Endothelial cell of umbilical vein (primary cell): Measurements from ENCODE around the gene GSTO2.

Source experiments
- CTCF ChIP-seq, 2 donors: IDR thresholded peaks; 1 replicate in 1 of 2; 2 replicates in 1 of 2; pipeline ENCODE4 v1.5.1; 2011; ENCODE audit warnings: low read length in 2 of 2, mild to moderate bottlenecking in 2 of 2, moderate library complexity in 2 of 2, control low read depth in 1 of 2, inconsistent platforms in 1 of 2, low read depth in 1 of 2; ENCODE audit not compliant: insufficient read depth in 1 of 2; ENCODE audit errors: extremely low read depth in 1 of 2
- EZH2 ChIP-seq: IDR thresholded peaks from 2 replicates; pipeline ENCODE4 v1.6.1; 2012; ENCODE audit warnings: borderline replicate concordance, low read depth, mild to moderate bottlenecking, moderate library complexity, low read length, inconsistent platforms; ENCODE audit not compliant: severe bottlenecking
- FOS ChIP-seq: IDR thresholded peaks from 2 replicates; pipeline ENCODE4 v1.6.1; 2011; ENCODE audit warnings: mild to moderate bottlenecking, low read length, moderate library complexity, borderline replicate concordance; ENCODE audit not compliant: insufficient read depth
- GATA2 ChIP-seq: IDR thresholded peaks from 2 replicates; pipeline ENCODE4 v1.7.0; 2011; ENCODE audit warnings: low read depth, mild to moderate bottlenecking, moderate library complexity, mixed read lengths, low read length; ENCODE audit not compliant: insufficient read length, insufficient read depth
- JUN ChIP-seq: IDR thresholded peaks from 2 replicates; pipeline ENCODE4 v1.6.1; 2011; ENCODE audit warnings: borderline replicate concordance, low read depth; ENCODE audit not compliant: insufficient read length, insufficient read depth
- MAX ChIP-seq: IDR thresholded peaks from 2 replicates; pipeline ENCODE4 v1.6.1; 2011; ENCODE audit not compliant: insufficient read depth, insufficient read length
- MYC ChIP-seq: IDR thresholded peaks from one replicate; pipeline ENCODE4 v1.6.1; 2011; ENCODE audit warnings: mild to moderate bottlenecking, low read depth, low read length
- POLR2A ChIP-seq: IDR thresholded peaks from 2 replicates; pipeline ENCODE4 v1.6.1; 2012; ENCODE audit warnings: low read depth, mild to moderate bottlenecking, control low read depth, low read length
- POLR2AphosphoS5 ChIP-seq: IDR thresholded peaks from 2 replicates; pipeline ENCODE4 v1.6.1; 2012; ENCODE audit warnings: low read depth, mild to moderate bottlenecking, control low read depth, low read length, moderate library complexity; ENCODE audit not compliant: insufficient read depth

GRCh38 chr10:104240078-104240477 lies 28.9 kb upstream of the GSTO2 start:
- TF ChIP-seq POLR2A (no peak), MAX (no peak), POLR2AphosphoS5 (no peak), CTCF (IDR thresholded peaks at IDR 0.05; ENCODE audit: extremely low read depth in 1 of 2, insufficient read depth in 1 of 2, low read depth in 1 of 2, low read length in 2 of 2) (no peak), JUN (no peak), EZH2 (no peak), FOS (no peak), MYC (no peak), GATA2 (no peak)
